CD4-positive, alpha-beta T cell treated with Interleukin-17A for 1 hour (primary cell): ENCODE results near the gene DGKB.

Experiments
- DNase-seq: peaks from one replicate; pipeline ENCODE4 v3.0.0-alpha.2; 2020

The DGKB gene

GRCh38 chr7:14184292-14184864 is 718.2 kb downstream of the DGKB start:
- DNase-seq: no peak

GRCh38 chr7:14179781-14180180 is 722.8 kb downstream of the DGKB start:
- no peak for DNase-seq

GRCh38 chr7:14177876-14178275 is 724.7 kb downstream of the DGKB start:
- DNase-seq: no peak

GRCh38 chr7:14170872-14171271 is 731.7 kb downstream of the DGKB start:
- DNase-seq: no peak

GRCh38 chr7:14158111-14158510 is 744.4 kb downstream of the DGKB start:
- no peak for DNase-seq

GRCh38 chr7:14156436-14156835 is 746.1 kb downstream of the DGKB start:
- no peak for DNase-seq

GRCh38 chr7:14148974-14149373 is 753.6 kb downstream of the DGKB start:
- no peak for DNase-seq

GRCh38 chr7:14147532-14147931 is 755.0 kb downstream of the DGKB start:
- no peak for DNase-seq

GRCh38 chr7:14144538-14144937 is 758.0 kb downstream of the DGKB start:
- no peak for DNase-seq

GRCh38 chr7:14144109-14144508 is 758.4 kb downstream of the DGKB start:
- DNase-seq: no peak

- no peak for DNase-seq
Measured at GRCh38 chr7:14137676-14138075, 764.9 kb downstream of the DGKB start.

GRCh38 chr7:14133752-14134151 is 768.8 kb downstream of the DGKB start:
- no peak for DNase-seq

- DNase-seq: no peak
Measured at GRCh38 chr7:14125998-14126397, 776.6 kb downstream of the DGKB start.

- DNase-seq: no peak
Measured at GRCh38 chr7:14124716-14125115, 777.8 kb downstream of the DGKB start.

- no peak for DNase-seq
Measured at GRCh38 chr7:14123923-14124322, 778.6 kb downstream of the DGKB start.

- DNase-seq: no peak
Measured at GRCh38 chr7:14115701-14116100, 786.9 kb downstream of the DGKB start.

GRCh38 chr7:14104861-14105260 is 797.7 kb downstream of the DGKB start:
- no peak for DNase-seq

GRCh38 chr7:14096159-14096558 is 806.4 kb downstream of the DGKB start:
- DNase-seq: no peak

GRCh38 chr7:14095233-14095950 is 807.2 kb downstream of the DGKB start:
- no peak for DNase-seq
